WTC11 (cell line): ENCODE results near the gene SLC13A4. TPM values are rescaled to one million over a fixed set of nuclear protein-coding genes. Genes with fewer than 3 reads are reported as not detected.

Experiments used
- ATAC-seq: fragments of 200-7000 bp; cut with Tn5 transposase; 2 replicates; pipeline ENCODE4 v1.10.0; 2021; ENCODE audit warnings: mild to moderate bottlenecking, moderate library complexity
- CTCF ChIA-PET: fragments of 300-600 bp; sonication (Branson Sonifier 250); formaldehyde crosslinking; loops from one replicate; lab custom pipeline; 2021; ENCODE audit warnings: antibody characterized with exemption; lab: Charles Lee
- POLR2A ChIA-PET: fragments of 350-600 bp; sonication (Branson Sonifier 250); formaldehyde crosslinking; loops from one replicate; lab custom pipeline; 2021; ENCODE audit warnings: antibody characterized with exemption; lab: Charles Lee
- DNase-seq: peaks from one replicate; pipeline ENCODE4 v3.0.0; 2021; ENCODE audit warnings: low spot score
- H3K27ac Mint-ChIP-seq: 2 replicates; pipeline ENCODE4 v1.8.0; 2021; ENCODE audit warnings: mixed read lengths
- H3K27me3 Mint-ChIP-seq: 2 replicates; pipeline ENCODE4 v1.8.0; 2021; ENCODE audit warnings: low read depth, mild to moderate bottlenecking, moderate library complexity, mixed read lengths
- H3K36me3 Mint-ChIP-seq: 2 replicates; pipeline ENCODE4 v1.8.0; 2021; ENCODE audit warnings: mixed read lengths
- H3K4me1 Mint-ChIP-seq: 2 replicates; pipeline ENCODE4 v1.8.0; 2022; ENCODE audit warnings: mixed read lengths
- H3K4me3 Mint-ChIP-seq: 2 replicates; pipeline ENCODE4 v1.8.0; 2021; ENCODE audit warnings: mild to moderate bottlenecking, moderate library complexity, mixed read lengths
- H3K9me3 Mint-ChIP-seq: 2 replicates; pipeline ENCODE4 v1.8.0; 2021; ENCODE audit warnings: mixed read lengths
- CBFB ChIP-seq: sonication (generic); formaldehyde crosslinking; IDR thresholded peaks from 2 replicates; pipeline ENCODE4 v1.8.1; 2022; ENCODE audit warnings: mild to moderate bottlenecking, low read depth, missing genetic modification reagents
- CREB1 ChIP-seq: sonication (generic); formaldehyde crosslinking; IDR thresholded peaks from 2 replicates; pipeline ENCODE4 v1.8.0; 2023; ENCODE audit warnings: mild to moderate bottlenecking, missing genetic modification reagents
- CREM ChIP-seq: sonication (generic); formaldehyde crosslinking; IDR thresholded peaks from 2 replicates; pipeline ENCODE4 v1.8.1; 2022; ENCODE audit warnings: mild to moderate bottlenecking, missing genetic modification reagents, moderate library complexity
- ESRRA ChIP-seq: sonication (generic); formaldehyde crosslinking; IDR thresholded peaks from 2 replicates; pipeline ENCODE4 v1.8.1; 2022; ENCODE audit warnings: mild to moderate bottlenecking, missing genetic modification reagents, borderline replicate concordance
- FOXK1 ChIP-seq: sonication (generic); formaldehyde crosslinking; IDR thresholded peaks from 2 replicates; pipeline ENCODE4 v1.8.0; 2022; ENCODE audit warnings: mild to moderate bottlenecking, moderate library complexity, missing genetic modification reagents
- FOXP1 ChIP-seq: sonication (generic); formaldehyde crosslinking; IDR thresholded peaks from 2 replicates; pipeline ENCODE4 v1.8.0; 2022; ENCODE audit warnings: missing genetic modification reagents, mild to moderate bottlenecking, moderate library complexity, borderline replicate concordance
- KAT7 ChIP-seq: sonication (generic); formaldehyde crosslinking; IDR thresholded peaks from 2 replicates; pipeline ENCODE4 v1.8.1; 2023; ENCODE audit warnings: missing genetic modification reagents, mild to moderate bottlenecking, borderline replicate concordance
- NFATC4 ChIP-seq: fragments of 250-450 bp; sonication (Bioruptor Pico); IDR thresholded peaks from 2 replicates; pipeline ENCODE4 v1.9.0; 2021; ENCODE audit warnings: mild to moderate bottlenecking
- OVOL2 ChIP-seq: fragments of 250-450 bp; sonication (Bioruptor Pico); IDR thresholded peaks from 2 replicates; pipeline ENCODE4 v1.9.0; 2021; ENCODE audit warnings: mild to moderate bottlenecking, borderline replicate concordance
- RELA ChIP-seq: sonication (generic); formaldehyde crosslinking; IDR thresholded peaks from 2 replicates; pipeline ENCODE4 v1.8.1; 2022; ENCODE audit warnings: missing genetic modification reagents, mild to moderate bottlenecking, borderline replicate concordance
- ZNF232 ChIP-seq: sonication (generic); formaldehyde crosslinking; IDR thresholded peaks from 2 replicates; pipeline ENCODE4 v1.8.0; 2022; ENCODE audit warnings: mild to moderate bottlenecking, missing genetic modification reagents
- ZNF396 ChIP-seq: fragments of 250-450 bp; sonication (Bioruptor Pico); IDR thresholded peaks from 2 replicates; pipeline ENCODE4 v1.8.0; 2021; ENCODE audit warnings: mild to moderate bottlenecking, moderate library complexity, borderline replicate concordance
- ZNF671 ChIP-seq: fragments of 250-450 bp; sonication (Bioruptor Pico); IDR thresholded peaks from 2 replicates; pipeline ENCODE4 v1.8.0; 2021; ENCODE audit warnings: mild to moderate bottlenecking
- total RNA-seq: library from RNA; stranded (reverse); gene quantifications from 3 replicates; pipeline ENCODE4 v1.2.3, GENCODE V29; 2021
- TF ChIP-seq, protein P1 (sequence below): fragments of 250-450 bp; sonication (Bioruptor Pico); IDR thresholded peaks from 2 replicates; pipeline ENCODE4 v1.9.0; 2021; ENCODE audit warnings: mild to moderate bottlenecking
- TF ChIP-seq, protein P2 (sequence below): sonication (generic); formaldehyde crosslinking; IDR thresholded peaks from 2 replicates; pipeline ENCODE4 v1.8.1; 2022; ENCODE audit warnings: mild to moderate bottlenecking, missing genetic modification reagents, moderate library complexity, borderline replicate concordance
- TF ChIP-seq, protein P3 (sequence below): sonication (generic); formaldehyde crosslinking; IDR thresholded peaks from 2 replicates; pipeline ENCODE4 v1.8.0; 2022; ENCODE audit warnings: mild to moderate bottlenecking, missing genetic modification reagents
- TF ChIP-seq, protein P4 (sequence below): sonication (generic); formaldehyde crosslinking; IDR thresholded peaks from 2 replicates; pipeline ENCODE4 v1.8.0; 2023; ENCODE audit warnings: missing genetic modification reagents
- TF ChIP-seq, protein P5 (sequence below): fragments of 250-450 bp; sonication (Bioruptor Pico); IDR thresholded peaks from 2 replicates; pipeline ENCODE4 v1.9.0; 2021; ENCODE audit warnings: mild to moderate bottlenecking
- TF ChIP-seq, protein P6 (sequence below): fragments of 250-450 bp; sonication (Bioruptor Pico); IDR thresholded peaks from 2 replicates; pipeline ENCODE4 v2.1.2; 2022; ENCODE audit warnings: mild to moderate bottlenecking, moderate library complexity
- TF ChIP-seq, protein P7 (sequence below): sonication (generic); formaldehyde crosslinking; IDR thresholded peaks from 2 replicates; pipeline ENCODE4 v1.8.1; 2023; ENCODE audit warnings: mild to moderate bottlenecking, missing genetic modification reagents

Gene SLC13A4
- total RNA-seq, 1 experiment from 2014 or later: 1.6 TPM

DNA sequence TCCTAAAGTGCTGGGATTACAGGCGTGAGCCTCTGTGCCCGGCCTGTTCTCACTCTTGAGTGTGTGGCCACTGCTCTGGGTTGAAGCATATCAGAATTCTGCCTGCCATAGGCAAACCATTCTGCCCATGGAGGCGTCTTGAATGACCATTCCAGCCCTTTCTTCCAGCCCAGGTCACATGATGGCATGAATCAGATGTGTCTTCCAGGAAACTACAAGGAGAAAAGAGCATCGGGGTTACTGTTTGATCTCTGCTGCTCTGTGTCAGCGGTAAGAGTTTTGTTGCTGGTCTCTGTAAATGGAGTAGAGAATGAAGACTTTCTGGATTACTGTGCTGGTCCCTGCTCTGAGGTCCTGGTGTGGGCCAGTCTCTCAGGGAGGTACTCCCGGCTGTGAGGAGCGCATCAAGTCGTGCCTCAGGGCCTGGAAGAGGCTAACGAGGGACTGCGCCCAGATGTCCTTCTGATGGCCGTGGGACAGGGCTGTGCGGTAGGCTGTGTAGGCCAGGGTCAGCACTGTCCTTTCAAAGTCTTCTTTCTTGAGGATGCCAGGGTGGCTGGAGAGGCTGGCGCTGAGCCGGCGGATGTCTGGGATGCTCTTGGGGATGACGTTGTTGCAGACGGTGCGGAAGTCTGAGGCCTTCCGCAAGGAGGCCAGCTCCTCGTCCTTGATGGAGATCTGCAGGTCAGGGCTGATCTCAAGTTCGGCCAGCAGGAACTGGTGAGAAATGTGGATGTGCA, 5.8 kb upstream of the SLC13A4 start (continued):
- TF ChIP-seq, protein P1, sequence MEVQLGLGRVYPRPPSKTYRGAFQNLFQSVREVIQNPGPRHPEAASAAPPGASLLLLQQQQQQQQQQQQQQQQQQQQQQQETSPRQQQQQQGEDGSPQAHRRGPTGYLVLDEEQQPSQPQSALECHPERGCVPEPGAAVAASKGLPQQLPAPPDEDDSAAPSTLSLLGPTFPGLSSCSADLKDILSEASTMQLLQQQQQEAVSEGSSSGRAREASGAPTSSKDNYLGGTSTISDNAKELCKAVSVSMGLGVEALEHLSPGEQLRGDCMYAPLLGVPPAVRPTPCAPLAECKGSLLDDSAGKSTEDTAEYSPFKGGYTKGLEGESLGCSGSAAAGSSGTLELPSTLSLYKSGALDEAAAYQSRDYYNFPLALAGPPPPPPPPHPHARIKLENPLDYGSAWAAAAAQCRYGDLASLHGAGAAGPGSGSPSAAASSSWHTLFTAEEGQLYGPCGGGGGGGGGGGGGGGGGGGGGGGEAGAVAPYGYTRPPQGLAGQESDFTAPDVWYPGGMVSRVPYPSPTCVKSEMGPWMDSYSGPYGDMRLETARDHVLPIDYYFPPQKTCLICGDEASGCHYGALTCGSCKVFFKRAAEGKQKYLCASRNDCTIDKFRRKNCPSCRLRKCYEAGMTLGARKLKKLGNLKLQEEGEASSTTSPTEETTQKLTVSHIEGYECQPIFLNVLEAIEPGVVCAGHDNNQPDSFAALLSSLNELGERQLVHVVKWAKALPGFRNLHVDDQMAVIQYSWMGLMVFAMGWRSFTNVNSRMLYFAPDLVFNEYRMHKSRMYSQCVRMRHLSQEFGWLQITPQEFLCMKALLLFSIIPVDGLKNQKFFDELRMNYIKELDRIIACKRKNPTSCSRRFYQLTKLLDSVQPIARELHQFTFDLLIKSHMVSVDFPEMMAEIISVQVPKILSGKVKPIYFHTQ: no peak
- TF ChIP-seq, protein P2, sequence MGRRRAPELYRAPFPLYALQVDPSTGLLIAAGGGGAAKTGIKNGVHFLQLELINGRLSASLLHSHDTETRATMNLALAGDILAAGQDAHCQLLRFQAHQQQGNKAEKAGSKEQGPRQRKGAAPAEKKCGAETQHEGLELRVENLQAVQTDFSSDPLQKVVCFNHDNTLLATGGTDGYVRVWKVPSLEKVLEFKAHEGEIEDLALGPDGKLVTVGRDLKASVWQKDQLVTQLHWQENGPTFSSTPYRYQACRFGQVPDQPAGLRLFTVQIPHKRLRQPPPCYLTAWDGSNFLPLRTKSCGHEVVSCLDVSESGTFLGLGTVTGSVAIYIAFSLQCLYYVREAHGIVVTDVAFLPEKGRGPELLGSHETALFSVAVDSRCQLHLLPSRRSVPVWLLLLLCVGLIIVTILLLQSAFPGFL (CRISPR knock-in tag): no peak
- TF ChIP-seq ZNF396 (no peak), CBFB (CRISPR knock-in tag) (no peak)
- TF ChIP-seq, protein P3, sequence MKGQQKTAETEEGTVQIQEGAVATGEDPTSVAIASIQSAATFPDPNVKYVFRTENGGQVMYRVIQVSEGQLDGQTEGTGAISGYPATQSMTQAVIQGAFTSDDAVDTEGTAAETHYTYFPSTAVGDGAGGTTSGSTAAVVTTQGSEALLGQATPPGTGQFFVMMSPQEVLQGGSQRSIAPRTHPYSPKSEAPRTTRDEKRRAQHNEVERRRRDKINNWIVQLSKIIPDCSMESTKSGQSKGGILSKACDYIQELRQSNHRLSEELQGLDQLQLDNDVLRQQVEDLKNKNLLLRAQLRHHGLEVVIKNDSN: no peak
- TF ChIP-seq, protein P4, sequence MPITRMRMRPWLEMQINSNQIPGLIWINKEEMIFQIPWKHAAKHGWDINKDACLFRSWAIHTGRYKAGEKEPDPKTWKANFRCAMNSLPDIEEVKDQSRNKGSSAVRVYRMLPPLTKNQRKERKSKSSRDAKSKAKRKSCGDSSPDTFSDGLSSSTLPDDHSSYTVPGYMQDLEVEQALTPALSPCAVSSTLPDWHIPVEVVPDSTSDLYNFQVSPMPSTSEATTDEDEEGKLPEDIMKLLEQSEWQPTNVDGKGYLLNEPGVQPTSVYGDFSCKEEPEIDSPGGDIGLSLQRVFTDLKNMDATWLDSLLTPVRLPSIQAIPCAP (CRISPR knock-in tag): no peak
- TF ChIP-seq, protein P5, sequence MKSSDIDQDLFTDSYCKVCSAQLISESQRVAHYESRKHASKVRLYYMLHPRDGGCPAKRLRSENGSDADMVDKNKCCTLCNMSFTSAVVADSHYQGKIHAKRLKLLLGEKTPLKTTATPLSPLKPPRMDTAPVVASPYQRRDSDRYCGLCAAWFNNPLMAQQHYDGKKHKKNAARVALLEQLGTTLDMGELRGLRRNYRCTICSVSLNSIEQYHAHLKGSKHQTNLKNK (CRISPR knock-in tag): no peak

DNA sequence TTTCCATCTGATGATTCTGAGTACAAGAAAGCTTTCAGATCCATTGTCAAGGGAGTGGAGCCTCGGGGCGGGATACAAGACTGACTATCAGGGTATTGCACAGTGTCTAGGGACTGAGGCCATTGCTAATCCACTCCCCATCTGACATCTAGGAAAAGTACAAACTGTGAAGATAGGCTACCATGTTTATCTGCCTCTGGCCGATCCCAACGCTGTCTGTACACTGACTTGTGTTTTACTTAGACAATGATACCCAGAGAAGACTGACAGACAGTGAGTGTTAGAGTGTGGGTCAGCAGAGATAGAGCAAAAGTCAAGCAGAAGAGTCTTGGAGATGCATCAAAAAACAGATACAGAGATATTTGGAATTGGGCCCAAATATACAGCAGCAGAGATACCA, 3.1 kb upstream of the SLC13A4 start:
- Mint-ChIP-seq H3K9me3 (no peaks in the 10 kb centered on the region), H3K27me3 (no peaks in the 10 kb centered on the region; the same call in 1 of the 2 replicates), H3K36me3 (no peaks in the 10 kb centered on the region), H3K27ac (no peak overlapping the region), H3K4me1 (peaks cover 19% of the 10 kb centered on the region), H3K4me3 (no peak overlapping the region)
- ATAC-seq (no peak), DNase-seq (no peak)
- ChIA-PET CTCF (no interaction called here), POLR2A (no interaction called here)
- TF ChIP-seq, protein P4 (CRISPR knock-in tag): no peak
- TF ChIP-seq, protein P2 (CRISPR knock-in tag): no peak
- TF ChIP-seq OVOL2 (CRISPR knock-in tag): no peak
- TF ChIP-seq ZNF671 (CRISPR knock-in tag): no peak
- no peak for TF ChIP-seq CREM (CRISPR knock-in tag)
- no peak for TF ChIP-seq ESRRA
- TF ChIP-seq, protein P6, sequence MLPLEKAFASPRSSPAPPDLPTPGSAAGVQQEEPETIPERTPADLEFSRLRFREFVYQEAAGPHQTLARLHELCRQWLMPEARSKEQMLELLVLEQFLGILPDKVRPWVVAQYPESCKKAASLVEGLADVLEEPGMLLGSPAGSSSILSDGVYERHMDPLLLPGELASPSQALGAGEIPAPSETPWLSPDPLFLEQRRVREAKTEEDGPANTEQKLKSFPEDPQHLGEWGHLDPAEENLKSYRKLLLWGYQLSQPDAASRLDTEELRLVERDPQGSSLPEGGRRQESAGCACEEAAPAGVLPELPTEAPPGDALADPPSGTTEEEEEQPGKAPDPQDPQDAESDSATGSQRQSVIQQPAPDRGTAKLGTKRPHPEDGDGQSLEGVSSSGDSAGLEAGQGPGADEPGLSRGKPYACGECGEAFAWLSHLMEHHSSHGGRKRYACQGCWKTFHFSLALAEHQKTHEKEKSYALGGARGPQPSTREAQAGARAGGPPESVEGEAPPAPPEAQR (CRISPR knock-in tag): no peak
- no peak for TF ChIP-seq FOXK1
- TF ChIP-seq NFATC4 (CRISPR knock-in tag): no peak
- TF ChIP-seq, protein P7, sequence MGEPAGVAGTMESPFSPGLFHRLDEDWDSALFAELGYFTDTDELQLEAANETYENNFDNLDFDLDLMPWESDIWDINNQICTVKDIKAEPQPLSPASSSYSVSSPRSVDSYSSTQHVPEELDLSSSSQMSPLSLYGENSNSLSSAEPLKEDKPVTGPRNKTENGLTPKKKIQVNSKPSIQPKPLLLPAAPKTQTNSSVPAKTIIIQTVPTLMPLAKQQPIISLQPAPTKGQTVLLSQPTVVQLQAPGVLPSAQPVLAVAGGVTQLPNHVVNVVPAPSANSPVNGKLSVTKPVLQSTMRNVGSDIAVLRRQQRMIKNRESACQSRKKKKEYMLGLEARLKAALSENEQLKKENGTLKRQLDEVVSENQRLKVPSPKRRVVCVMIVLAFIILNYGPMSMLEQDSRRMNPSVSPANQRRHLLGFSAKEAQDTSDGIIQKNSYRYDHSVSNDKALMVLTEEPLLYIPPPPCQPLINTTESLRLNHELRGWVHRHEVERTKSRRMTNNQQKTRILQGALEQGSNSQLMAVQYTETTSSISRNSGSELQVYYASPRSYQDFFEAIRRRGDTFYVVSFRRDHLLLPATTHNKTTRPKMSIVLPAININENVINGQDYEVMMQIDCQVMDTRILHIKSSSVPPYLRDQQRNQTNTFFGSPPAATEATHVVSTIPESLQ (CRISPR knock-in tag): no peak
- TF ChIP-seq ZNF232 (CRISPR knock-in tag): no peak
- no peak for TF ChIP-seq RELA (CRISPR knock-in tag)
- TF ChIP-seq KAT7: no peak
- TF ChIP-seq, protein P1: no peak
- TF ChIP-seq CREB1 (CRISPR knock-in tag): no peak
- no peak for TF ChIP-seq FOXP1 (CRISPR knock-in tag)
